Psoas muscle (tissue), 8 donors: Measurements from ENCODE around the gene EFEMP2. TPM values are rescaled to one million over a fixed set of nuclear protein-coding genes. Genes with fewer than 3 reads are reported as not detected.

Experiments
- ATAC-seq, 4 donors: fragments of 200-7000 bp; cut with Tn5 transposase; one replicate each; pipeline ENCODE4 v1.9.1; 2020; ENCODE audit warnings: moderate library complexity in 3 of 4, mild to moderate bottlenecking in 2 of 4
- DNase-seq, 2 donors: peaks; one replicate each; pipeline ENCODE4 v3.0.0-alpha.2; 2020
- H3K27ac ChIP-seq: fragments of 200-600 bp; one replicate; pipeline ENCODE4 v1.8.0; 2022
- H3K27me3 ChIP-seq, 3 donors: fragments of 200-600 bp in 1 of 3; one replicate each; pipeline versions ENCODE4 v1.6.1 to v1.8.0; 2013 to 2022; ENCODE audit warnings: low read length in 2 of 3, mild to moderate bottlenecking in 2 of 3, moderate library complexity in 1 of 3; ENCODE audit not compliant: insufficient read depth in 3 of 3
- H3K36me3 ChIP-seq, 2 donors: fragments of 200-600 bp in 1 of 2; one replicate each; pipeline versions ENCODE4 v1.6.1 to v1.8.0; 2013 to 2022; ENCODE audit warnings: low read depth in 1 of 2, mild to moderate bottlenecking in 1 of 2, moderate library complexity in 1 of 2; ENCODE audit not compliant: insufficient read depth in 1 of 2
- H3K4me1 ChIP-seq: fragments of 200-600 bp; one replicate; pipeline ENCODE4 v1.8.0; 2022
- H3K4me3 ChIP-seq: fragments of 200-600 bp; one replicate; pipeline ENCODE4 v1.8.0; 2022; ENCODE audit warnings: mild to moderate bottlenecking
- H3K9me3 ChIP-seq: fragments of 200-600 bp; one replicate; pipeline ENCODE4 v1.8.0; 2022
- WGBS, 3 donors: extraction: QIAGEN DNeasy Blood & Tissue Kit; methylation state at CpG; one replicate each; pipeline versions ENCODE4 v1.1.6 to v1.1.7; 2013; 5-methylcytosine and 5-hydroxymethylcytosine counted together
- intact Hi-C, 2 donors: fragments of 100-400 bp; cut with DNase I; formaldehyde crosslinking; loops; one replicate each; pipeline versions ENCODE4 v1.11.0 to v1.14.2; 2022
- polyA plus RNA-seq, 3 donors: library from polyadenylated mRNA; stranded (reverse); fragments of 200-250 nt; gene quantifications; one replicate each; pipeline ENCODE4 v1.2.3, GENCODE V29; 2013
- total RNA-seq, 4 donors: library from RNA; stranded (reverse); fragmentation: NEBNext Ultra II Directional in 2 of 4; extraction: Animal tissue kit (Norgen Biotek cat#: 25700) in 2 of 4; gene quantifications; one replicate each; pipeline versions ENCODE4 v1.2.1 to v1.2.4, GENCODE V29; 2021 to 2023
- TF ChIP-seq, protein P1 (sequence below): fragments of 200-600 bp; IDR thresholded peaks from one replicate; pipeline ENCODE4 v1.8.0; 2022; ENCODE audit warnings: antibody characterized with exemption
- donor health status: healthy with polysubstance abuse.
- donor health status: DM: no; HTN: no; CAD: no; lungs with moderate emphysema.
- donor health status: Bipolar disorder and iron deficiency.
- donor health status: healthy.
- donor health status: DM: yes; HTN: yes; CAD: no.
- donor health status: DM: no; HTN: no; CAD: no.
- donor health status: DM: no; HTN: no; CAD: no.
- donor health status: DM: yes; HTN: yes; CAD: no.

The EFEMP2 gene
- total and polyA plus RNA-seq, 7 donors: 14.8 to 46.6 (median 20.8) TPM

DNA sequence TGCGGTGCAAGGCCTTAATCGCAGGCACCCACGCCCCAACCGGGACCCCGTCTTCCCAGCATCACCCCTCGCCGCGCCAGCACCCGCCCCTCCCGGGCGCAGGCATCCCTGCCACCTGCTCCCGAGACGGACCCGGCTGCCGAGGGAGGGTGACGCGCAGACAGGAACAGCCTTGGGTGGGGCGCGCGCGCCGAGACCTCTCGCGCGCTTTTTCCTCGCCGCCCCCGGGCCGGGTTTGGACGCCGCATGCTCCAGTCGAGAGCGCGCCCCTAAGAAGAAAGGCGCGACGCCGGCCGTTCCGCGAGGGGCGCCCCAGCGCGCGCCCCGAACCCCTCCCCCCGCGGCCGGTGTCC is 15.1 kb downstream of the EFEMP2 start:
- DNase-seq: peak; percentile 57 to 79
- Histone ChIP-seq H3K27me3 (no peaks in the 10 kb centered on the region), H3K4me3 (peak overlapping the region; percentile 100), H3K4me1 (peaks cover 21% of the 10 kb centered on the region), H3K9me3 (no peaks in the 10 kb centered on the region), H3K36me3 (peaks cover 7 to 47% of the 10 kb centered on the region in 2 donors), H3K27ac (peak overlapping the region; percentile 99)
- intact Hi-C loops: loop anchor here in 1 of 2 donors (1.0 kb wide), 1 partner anchor 62 kb away; the partner anchor contains the start of genes C11orf68 and DRAP1
- TF ChIP-seq, protein P1, sequence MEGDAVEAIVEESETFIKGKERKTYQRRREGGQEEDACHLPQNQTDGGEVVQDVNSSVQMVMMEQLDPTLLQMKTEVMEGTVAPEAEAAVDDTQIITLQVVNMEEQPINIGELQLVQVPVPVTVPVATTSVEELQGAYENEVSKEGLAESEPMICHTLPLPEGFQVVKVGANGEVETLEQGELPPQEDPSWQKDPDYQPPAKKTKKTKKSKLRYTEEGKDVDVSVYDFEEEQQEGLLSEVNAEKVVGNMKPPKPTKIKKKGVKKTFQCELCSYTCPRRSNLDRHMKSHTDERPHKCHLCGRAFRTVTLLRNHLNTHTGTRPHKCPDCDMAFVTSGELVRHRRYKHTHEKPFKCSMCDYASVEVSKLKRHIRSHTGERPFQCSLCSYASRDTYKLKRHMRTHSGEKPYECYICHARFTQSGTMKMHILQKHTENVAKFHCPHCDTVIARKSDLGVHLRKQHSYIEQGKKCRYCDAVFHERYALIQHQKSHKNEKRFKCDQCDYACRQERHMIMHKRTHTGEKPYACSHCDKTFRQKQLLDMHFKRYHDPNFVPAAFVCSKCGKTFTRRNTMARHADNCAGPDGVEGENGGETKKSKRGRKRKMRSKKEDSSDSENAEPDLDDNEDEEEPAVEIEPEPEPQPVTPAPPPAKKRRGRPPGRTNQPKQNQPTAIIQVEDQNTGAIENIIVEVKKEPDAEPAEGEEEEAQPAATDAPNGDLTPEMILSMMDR: no peak
- WGBS, 3 donors: 0 to 1% (median 0%) methylated on average over 7 to 49 of the region's 49 CpGs
- ATAC-seq: no peak

DNA sequence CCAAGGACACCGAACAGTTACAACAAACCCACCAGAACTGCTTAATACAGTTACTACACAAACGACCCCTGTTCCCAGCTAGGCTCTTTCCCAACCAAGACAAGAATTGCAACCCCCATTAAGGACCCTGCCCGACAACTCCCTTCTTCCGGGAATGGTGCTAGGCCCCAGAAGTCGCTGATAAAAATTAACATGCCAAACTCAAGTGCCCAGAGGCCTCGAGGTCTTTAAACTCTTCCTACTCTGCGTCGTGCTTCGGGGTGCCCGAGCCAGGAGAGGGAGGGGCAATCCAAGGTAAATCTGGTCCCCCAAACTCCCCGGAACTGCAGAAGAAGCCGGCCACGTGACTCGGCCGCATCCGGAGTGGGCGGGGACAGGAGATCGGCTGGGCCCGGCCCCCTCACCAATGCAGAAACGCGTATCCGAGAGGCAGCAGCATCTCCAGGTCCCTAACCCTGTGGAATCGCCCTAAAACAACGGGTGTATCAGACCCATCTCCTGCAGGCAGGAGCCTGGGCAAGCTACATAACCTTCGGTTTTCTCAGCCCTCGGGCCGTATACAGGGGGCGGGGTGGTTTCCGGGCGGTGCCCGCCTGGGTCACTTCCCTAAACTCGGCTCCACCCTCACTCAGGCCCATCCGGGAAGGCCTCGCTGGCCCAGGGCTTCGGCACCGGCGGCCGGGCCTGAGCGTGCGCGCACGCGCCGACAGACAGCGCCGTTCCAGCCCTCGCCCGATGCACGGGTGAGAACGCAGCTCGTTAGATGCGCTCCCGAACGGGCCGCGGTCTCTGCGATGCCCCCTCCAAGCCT is 15.7 kb downstream of the EFEMP2 start:
- intact Hi-C loops: loop anchor here in 1 of 2 donors (1.0 kb wide), 1 partner anchor 62 kb away; the partner anchor contains the start of genes C11orf68 and DRAP1
- Histone ChIP-seq H3K9me3 (no peaks in the 10 kb centered on the region), H3K4me3 (peak overlapping the region; percentile 100), H3K27me3 (no peaks in the 10 kb centered on the region), H3K4me1 (peaks cover 17% of the 10 kb centered on the region), H3K27ac (peak overlapping the region; percentile 99), H3K36me3 (peaks cover 7 to 47% of the 10 kb centered on the region in 2 donors)
- WGBS, 3 donors: 2% methylated on average over 52 to 57 of the region's 57 CpGs
- ATAC-seq (peak; percentile 13 to 36 (median 22)), DNase-seq (peak; percentile 82 to 90)
- TF ChIP-seq, protein P1: no peak

DNA sequence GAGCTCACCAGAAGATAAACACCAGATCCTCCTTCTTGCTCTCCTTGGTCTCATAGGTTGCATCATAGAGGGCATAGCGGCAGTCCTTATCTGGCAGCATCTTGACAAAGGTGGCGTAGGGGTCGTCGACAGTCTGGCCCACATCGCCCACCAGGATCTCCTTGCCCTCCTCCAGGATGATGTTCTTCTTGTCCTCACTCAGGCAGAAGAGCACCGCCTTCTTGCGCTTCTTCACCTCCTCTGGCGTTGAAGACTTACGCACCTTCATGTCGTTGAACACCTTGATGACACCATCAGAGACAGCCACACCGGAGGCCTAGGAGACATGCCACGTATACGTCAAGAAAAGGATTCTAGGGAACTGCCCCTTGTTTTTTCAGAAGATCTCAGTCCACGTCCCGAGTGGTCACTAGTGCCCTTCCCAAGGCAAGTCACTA is 16.7 kb downstream of the EFEMP2 start:
- TF ChIP-seq, protein P1: no peak
- H3K4me3 ChIP-seq: peak overlapping the region; percentile 100
- no peaks in the 10 kb centered on the region for H3K27me3 ChIP-seq
- DNase-seq: no peak
- peaks cover 7 to 53% of the 10 kb centered on the region in 2 donors for H3K36me3 ChIP-seq
- peak overlapping the region; percentile 99 for H3K27ac ChIP-seq
- H3K9me3 ChIP-seq: peaks cover 4% of the 10 kb centered on the region
- ATAC-seq: no peak
- intact Hi-C loops: no loop called here
- WGBS, 3 donors: 87 to 90% (median 88%) methylated on average over 15 of the region's 15 CpGs
- H3K4me1 ChIP-seq: peaks cover 7% of the 10 kb centered on the region

DNA sequence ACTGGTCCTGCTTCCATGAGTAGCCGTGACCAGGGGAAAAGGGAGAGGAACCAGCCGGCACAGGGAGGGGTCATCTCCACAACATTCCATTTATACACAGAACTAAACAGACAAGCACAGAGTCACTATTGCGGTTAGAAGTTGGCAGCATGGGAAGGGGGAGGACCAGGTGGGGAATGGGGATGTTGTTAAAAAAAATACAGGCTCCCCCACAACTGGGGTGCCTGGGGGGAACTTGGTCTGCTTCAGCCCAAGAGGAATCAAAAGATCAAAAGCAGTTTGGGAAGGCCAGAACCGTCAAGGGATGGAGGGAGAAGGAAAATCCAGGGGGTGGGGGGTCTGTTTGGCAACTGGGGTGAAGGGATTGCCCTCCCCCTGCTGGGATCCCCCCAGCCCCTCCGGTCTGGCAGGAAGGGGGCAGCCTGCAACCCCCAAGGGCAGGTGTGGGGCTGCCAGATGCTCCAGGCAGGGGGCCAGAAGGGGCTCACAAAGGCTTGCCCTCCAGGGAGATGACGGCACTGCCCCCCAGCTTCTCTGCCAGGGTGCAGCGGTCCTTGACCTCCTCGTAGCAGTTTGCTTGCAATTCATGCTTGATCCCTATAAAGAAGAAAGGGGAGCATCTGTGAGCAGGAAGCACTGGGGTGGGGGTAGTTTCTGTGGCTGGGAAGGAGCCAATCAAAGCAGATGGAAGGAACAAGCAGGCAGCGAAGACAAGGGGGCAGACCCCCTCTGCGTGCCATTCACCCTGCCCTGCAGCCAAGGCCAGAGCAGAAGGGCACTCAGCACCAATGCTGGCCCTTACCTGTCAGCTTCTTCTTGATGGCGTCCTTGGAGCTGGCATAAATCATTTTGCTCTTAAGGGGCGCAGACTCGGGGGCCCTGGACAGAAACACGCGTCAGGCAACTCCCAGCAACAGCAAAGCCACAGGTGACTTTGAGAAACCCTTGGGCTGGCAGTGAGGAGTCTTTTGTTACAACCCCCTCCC is 17.5 kb downstream of the EFEMP2 start:
- peaks cover 7% of the 10 kb centered on the region for H3K4me1 ChIP-seq
- no peak overlapping the region for H3K27ac ChIP-seq
- WGBS, 3 donors: 78 to 87% (median 80%) methylated on average over 15 of the region's 15 CpGs
- TF ChIP-seq, protein P1: no peak
- H3K27me3 ChIP-seq: no peaks in the 10 kb centered on the region
- H3K36me3 ChIP-seq: peaks cover 7 to 56% of the 10 kb centered on the region in 2 donors
- ATAC-seq: no peak
- H3K9me3 ChIP-seq: peaks cover 4% of the 10 kb centered on the region
- H3K4me3 ChIP-seq: no peak overlapping the region
- DNase-seq: no peak
- intact Hi-C loops: no loop called here
